ENCODE measurements around the gene CEP170.

The CEP170 gene

DNA sequence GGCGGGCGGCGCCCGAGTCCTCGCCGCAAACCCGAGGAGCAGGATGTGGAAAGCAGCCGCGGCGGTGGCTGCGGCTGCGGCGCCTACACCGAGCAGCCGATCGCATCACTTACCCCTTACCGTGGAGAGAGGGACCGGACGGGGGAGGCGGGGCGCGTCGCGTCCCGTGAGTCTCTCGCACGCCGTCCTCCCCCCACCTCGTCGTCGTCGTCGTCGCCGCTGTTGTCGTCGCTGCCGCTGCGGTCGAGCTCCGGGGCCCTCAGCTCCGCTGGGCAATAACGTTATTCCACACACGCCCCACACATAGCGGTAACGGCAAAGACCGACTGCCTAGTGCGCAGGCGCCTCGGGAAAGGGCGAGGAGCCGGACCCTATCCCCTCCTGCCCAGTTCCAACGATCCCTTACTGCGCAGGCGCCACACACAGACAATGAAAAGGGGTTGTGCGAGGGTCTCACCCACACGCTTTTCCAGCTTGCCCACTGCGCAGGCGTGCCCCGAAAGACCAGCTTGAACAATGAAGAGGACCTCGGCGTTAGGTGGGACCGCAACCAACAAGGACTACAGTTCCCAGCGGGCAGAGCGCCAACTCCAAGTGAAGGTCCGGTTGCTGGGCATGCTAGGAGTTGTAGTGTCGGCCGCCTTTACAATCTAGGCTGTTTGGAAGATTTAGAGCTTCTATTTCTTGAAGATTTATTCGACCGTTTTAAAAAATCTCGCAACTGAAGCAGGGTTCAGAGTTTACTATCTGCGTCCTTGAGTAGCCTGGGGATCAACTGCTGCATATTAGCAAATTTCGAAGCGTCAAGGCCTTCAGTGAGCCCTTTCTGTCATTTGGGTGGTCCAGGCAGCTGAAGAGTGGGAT lies at the start of gene CEP170:
Gene CEP170, minus strand, starts transcription at position 355 of the 864 bp plus-strand sequence. CDS start 30,001 bp downstream, outside the sequence.
- no peaks in the 10 kb centered on the region for H3K9me3 ChIP-seq (ENCODE audit: insufficient read depth, low read length)
- H3K27me3 ChIP-seq (ENCODE audit: low read depth, low read length) = no peaks in the 10 kb centered on the region
- H3K27ac ChIP-seq (ENCODE audit: low read length) = peak within 1 kb of the TSS; percentile 90
- H3K4me3 ChIP-seq (ENCODE audit: low read length) = peak within 1 kb of the TSS; percentile 85
- H3K4me2 ChIP-seq (ENCODE audit: low read length) = peak within 1 kb of the TSS; percentile 89
- peak within 1 kb of the TSS; percentile 92 for H3K9ac ChIP-seq (ENCODE audit: low read length)
- H2AFZ ChIP-seq (ENCODE audit: low read depth, low read length) = peak within 1 kb of the TSS; percentile 95
- no peaks in the 10 kb centered on the region for H3K36me3 ChIP-seq (replicated peaks; ENCODE audit: low read depth, low read length)
- peaks cover 32% of the 10 kb centered on the region for H4K20me1 ChIP-seq (ENCODE audit: insufficient read depth, low read length)
- peaks cover 61% of the 10 kb centered on the region for H3K79me2 ChIP-seq (ENCODE audit: low read length)
- TF ChIP-seq EZH2phosphoT487 (IDR thresholded peaks at IDR 0.05; ENCODE audit: low read depth) (no peak), CTCF (IDR thresholded peaks at IDR 0.05; ENCODE audit: low read depth, low read length) (no peak)
- peaks cover 21% of the 10 kb centered on the region for H3K4me1 ChIP-seq (ENCODE audit: low read length)

DNA sequence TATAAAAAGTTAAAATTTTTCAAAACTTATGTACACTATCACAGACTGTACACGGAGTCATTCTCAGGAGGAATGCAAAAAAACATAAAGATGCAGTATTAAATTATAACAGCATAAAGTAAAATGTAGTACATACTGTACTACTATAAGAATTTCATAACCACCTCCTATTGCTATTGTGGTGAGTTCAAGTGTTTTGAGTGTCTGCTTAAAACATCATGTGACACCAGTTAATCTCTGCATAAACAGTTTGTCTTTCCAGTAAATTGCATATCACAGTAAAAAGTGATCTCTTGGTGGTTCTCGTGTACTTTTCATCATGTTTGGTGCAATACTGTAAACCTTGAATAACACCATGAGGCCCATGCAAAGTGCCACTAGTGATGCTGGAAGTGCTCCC lies 46.0 kb upstream of the CEP170 start:
- Histone ChIP-seq H3K4me1 (ENCODE audit: low read length) (peaks cover 8% of the 10 kb centered on the region), H2AFZ (ENCODE audit: low read depth, low read length) (no peak overlapping the region), H4K20me1 (ENCODE audit: insufficient read depth, low read length) (no peaks in the 10 kb centered on the region), H3K36me3 (replicated peaks; ENCODE audit: low read depth, low read length) (peaks cover 16% of the 10 kb centered on the region), H3K9ac (ENCODE audit: low read length) (no peak overlapping the region), H3K27me3 (ENCODE audit: low read depth, low read length) (no peaks in the 10 kb centered on the region), H3K27ac (ENCODE audit: low read length) (no peak overlapping the region), H3K4me2 (ENCODE audit: low read length) (no peak overlapping the region), H3K79me2 (ENCODE audit: low read length) (no peaks in the 10 kb centered on the region), H3K4me3 (ENCODE audit: low read length) (no peak overlapping the region), H3K9me3 (ENCODE audit: insufficient read depth, low read length) (no peaks in the 10 kb centered on the region)
- no peak for TF ChIP-seq CTCF (IDR thresholded peaks at IDR 0.05; ENCODE audit: low read depth, low read length)
- TF ChIP-seq EZH2phosphoT487 (IDR thresholded peaks at IDR 0.05; ENCODE audit: low read depth) = no peak

- peaks cover 8% of the 10 kb centered on the region for H3K4me1 ChIP-seq (ENCODE audit: low read length)
- H3K4me2 ChIP-seq (ENCODE audit: low read length) = no peak overlapping the region
- H3K27me3 ChIP-seq (ENCODE audit: low read depth, low read length) = no peaks in the 10 kb centered on the region
- TF ChIP-seq CTCF (IDR thresholded peaks at IDR 0.05; ENCODE audit: low read depth, low read length) (no peak), EZH2phosphoT487 (IDR thresholded peaks at IDR 0.05; ENCODE audit: low read depth) (no peak)
- no peaks in the 10 kb centered on the region for H4K20me1 ChIP-seq (ENCODE audit: insufficient read depth, low read length)
- H3K4me3 ChIP-seq (ENCODE audit: low read length) = no peak overlapping the region
- peaks cover under 1% of the 10 kb centered on the region; the same call in 1 of the 2 replicates for H3K9me3 ChIP-seq (ENCODE audit: insufficient read depth, low read length)
- no peak overlapping the region for H3K27ac ChIP-seq (ENCODE audit: low read length)
- H3K36me3 ChIP-seq (replicated peaks; ENCODE audit: low read depth, low read length) = peaks cover 30% of the 10 kb centered on the region
- H3K79me2 ChIP-seq (ENCODE audit: low read length) = no peaks in the 10 kb centered on the region
- no peak overlapping the region for H2AFZ ChIP-seq (ENCODE audit: low read depth, low read length)
- no peak overlapping the region for H3K9ac ChIP-seq (ENCODE audit: low read length)
Observed at GRCh38 chr1:243299069-243299468, 44.0 kb upstream of the CEP170 start.

DNA sequence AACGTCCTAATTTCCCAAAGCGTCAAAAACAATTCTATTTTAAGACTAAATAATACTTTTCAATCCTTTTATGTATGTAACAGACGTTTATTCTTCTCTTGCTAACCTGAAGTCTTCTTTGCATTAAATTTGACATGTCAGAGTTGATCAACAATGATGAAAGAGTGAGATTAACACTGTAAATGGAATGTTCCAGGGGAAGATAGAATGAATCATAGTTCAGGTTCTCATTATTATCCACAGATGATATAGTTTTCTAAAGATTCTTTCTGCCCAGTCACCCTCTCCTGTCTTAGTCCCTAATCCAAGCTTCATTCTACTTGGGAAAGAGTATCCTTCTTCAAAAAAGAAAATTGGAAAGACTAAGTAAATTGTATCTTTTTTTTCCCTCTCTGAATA lies 39.6 kb upstream of the CEP170 start:
- H3K27me3 ChIP-seq (ENCODE audit: low read depth, low read length) = no peaks in the 10 kb centered on the region
- H3K4me2 ChIP-seq (ENCODE audit: low read length) = no peak overlapping the region
- H3K79me2 ChIP-seq (ENCODE audit: low read length) = no peaks in the 10 kb centered on the region
- H3K9me3 ChIP-seq (ENCODE audit: insufficient read depth, low read length) = peaks cover 14% of the 10 kb centered on the region; the same call in 1 of the 2 replicates
- no peak overlapping the region for H3K4me3 ChIP-seq (ENCODE audit: low read length)
- no peak overlapping the region for H3K9ac ChIP-seq (ENCODE audit: low read length)
- no peaks in the 10 kb centered on the region for H3K4me1 ChIP-seq (ENCODE audit: low read length)
- H4K20me1 ChIP-seq (ENCODE audit: insufficient read depth, low read length) = no peaks in the 10 kb centered on the region
- H2AFZ ChIP-seq (ENCODE audit: low read depth, low read length) = no peak overlapping the region
- no peak overlapping the region for H3K27ac ChIP-seq (ENCODE audit: low read length)
- peaks cover 42% of the 10 kb centered on the region for H3K36me3 ChIP-seq (replicated peaks; ENCODE audit: low read depth, low read length)
- no peak for TF ChIP-seq CTCF (IDR thresholded peaks at IDR 0.05; ENCODE audit: low read depth, low read length)
